NCI-H460 (cell line): ENCODE measurements around the gene RBM3. TPM values are rescaled to one million over a fixed set of nuclear protein-coding genes. Genes with fewer than 3 reads are reported as not detected.
"Not testable (repeated sequence)": the region's sequence is repeated elsewhere in the genome, so short reads cannot be mapped to it uniquely, and the experiment has no call there.

Experiments
- DNase-seq: peaks from one replicate; pipeline ENCODE4 v3.0.0-alpha.2; 2016; ENCODE audit warnings: low read depth; ENCODE audit errors: extremely low read depth
- polyA plus RNA-seq: library from polyadenylated mRNA; depleted of rRNA; stranded (reverse); fragments of >200 nt; gene quantifications from 2 replicates; pipeline ENCODE4 v1.2.3, GENCODE V29; 2014; cell fraction: nucleus; rRNA removed
- total RNA-seq: library from RNA; depleted of rRNA; stranded (reverse); fragments of >200 nt; shearing (Covaris generic); gene quantifications from 2 replicates; pipeline ENCODE4 v1.2.3, GENCODE V29; 2014; rRNA removed

Gene RBM3
- total RNA-seq: 304 and 352 TPM in 2 replicates
- polyA plus RNA-seq: 393 and 529 TPM in 2 replicates

DNA sequence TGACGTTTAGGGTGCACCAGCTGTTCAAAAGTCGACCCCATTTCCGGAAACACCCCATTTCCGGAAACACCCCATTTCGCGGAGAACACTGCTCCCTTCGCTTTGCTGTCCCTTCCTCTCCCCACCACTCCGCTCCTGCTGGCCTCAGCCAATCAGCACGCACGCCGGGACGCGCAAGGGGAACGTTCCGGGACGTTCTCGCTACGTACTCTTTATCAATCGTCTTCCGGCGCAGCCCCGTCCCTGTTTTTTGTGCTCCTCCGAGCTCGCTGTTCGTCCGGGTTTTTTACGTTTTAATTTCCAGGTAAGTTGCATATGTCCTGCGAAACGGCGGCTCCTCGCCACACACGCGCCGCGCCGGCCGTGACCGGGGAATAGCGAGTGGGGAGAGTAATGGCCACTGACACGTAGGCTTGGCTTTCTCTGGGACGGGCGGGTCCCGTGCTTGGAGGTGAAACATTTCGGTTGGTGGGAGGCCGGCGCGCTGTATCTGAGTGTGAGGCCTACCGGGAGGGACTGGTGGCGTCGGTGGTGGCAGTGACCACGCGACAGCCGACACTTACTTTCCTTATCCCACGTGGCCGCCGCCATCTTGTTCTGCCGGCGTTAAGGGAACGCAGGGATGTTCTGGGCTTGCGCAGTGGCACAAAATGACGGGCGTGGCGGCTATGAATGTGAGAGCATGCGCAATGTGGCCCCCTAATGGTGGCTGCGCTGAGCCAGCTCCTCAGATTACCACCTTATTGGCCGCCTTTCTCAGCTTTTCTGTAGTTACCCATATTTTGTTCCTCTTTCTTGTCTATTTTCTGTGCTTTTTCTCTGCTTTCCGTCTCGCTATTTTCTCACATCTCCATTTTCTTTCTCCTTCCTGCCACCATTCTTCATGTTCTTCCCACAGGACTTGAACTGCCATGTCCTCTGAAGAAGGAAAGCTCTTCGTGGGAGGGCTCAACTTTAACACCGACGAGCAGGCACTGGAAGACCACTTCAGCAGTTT, at the start of gene RBM3:
TSS of gene RBM3 (plus strand) at position 215 of the 997 bp plus-strand sequence. CDS start at position 912, 697 bp downstream.
- DNase-seq: peak; percentile 95

DNA sequence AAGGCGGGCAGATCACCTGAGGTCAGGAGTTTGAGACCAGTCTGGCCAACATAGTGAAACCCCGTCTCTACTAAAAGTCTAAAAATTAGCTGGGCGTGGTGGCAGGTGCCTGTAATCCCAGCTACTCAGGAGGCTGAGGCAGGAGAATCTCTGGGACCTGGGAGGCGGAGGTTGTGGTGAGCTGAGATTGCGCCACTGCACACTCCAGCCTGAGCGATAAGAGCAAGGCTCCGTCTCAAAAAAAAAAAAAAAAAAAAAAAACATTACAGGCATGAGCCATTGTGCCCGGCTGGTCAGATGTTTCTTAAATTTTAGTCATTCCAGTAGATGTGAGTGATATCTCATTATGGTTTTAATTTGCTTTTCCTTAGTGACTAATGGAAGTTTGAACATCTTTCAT, 48.4 kb upstream of the RBM3 start:
- DNase-seq: not testable (repeated sequence)

DNA sequence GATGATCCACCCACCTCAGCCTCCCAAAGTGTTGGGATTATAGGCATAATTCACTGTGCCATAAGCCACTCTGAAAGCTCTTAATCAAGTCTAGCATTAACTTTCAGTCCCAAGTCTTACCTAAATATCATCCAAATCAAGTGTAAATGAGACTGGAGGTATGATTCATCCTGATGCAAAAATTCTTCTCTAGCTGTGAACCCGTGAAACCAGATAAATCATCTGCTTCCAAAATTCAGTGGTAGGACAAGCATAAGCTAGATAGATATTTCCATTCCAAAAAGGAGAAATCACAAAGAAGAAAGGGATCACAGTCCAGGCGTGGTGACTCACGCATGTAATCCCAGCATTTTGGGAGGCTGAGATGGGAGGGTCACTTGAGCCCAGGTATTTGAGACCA, 43.5 kb upstream of the RBM3 start:
- DNase-seq: no peak

DNA sequence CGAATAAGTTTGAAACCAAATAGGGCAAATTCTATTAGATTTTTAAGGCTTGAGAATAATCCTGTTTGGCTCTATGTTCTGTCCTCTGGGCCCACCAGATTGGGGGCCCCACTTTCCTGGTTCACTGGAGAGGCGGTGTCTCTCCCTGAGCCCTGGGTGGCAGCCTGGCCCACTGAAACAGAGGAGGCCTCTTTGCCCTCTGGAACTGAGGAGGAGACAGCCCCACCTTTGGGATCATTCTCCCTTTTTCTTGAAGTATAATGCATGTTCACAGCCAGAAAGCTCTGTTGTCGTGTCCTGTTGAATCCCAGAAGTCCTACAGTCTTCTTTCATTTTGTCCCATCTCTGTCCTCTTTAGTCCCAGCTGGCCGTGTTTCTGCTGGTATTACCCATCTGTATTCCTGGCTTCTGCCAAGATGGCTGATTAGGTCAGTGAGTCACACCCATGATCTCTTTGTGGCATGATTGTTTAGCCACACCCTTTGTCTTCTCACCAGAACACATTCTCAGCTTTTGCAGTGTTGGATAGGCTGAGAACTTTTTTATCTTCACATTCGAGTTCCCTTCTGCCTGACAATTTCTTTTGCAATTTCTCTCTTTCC, 42.8 kb upstream of the RBM3 start:
- DNase-seq: peak; percentile 37

DNA sequence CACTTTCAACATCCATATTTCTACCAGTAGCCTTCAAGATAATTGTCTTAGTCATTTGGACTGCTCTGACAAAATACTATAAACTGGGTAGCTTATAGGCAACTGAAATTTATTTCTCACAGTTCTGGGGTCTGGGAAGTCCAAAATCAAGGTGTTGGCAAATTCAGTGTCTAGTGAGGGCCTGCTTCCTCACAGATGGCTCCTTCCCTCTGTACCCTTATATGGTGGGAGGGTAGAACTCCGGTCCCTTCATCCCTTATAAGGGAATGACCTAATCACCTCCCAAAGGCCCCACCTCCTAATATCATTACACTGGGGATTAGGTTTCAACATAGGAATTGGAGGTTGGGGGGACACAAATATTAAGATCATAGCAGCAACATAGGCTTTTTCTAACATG, 42.1 kb upstream of the RBM3 start:
- DNase-seq: no peak

DNA sequence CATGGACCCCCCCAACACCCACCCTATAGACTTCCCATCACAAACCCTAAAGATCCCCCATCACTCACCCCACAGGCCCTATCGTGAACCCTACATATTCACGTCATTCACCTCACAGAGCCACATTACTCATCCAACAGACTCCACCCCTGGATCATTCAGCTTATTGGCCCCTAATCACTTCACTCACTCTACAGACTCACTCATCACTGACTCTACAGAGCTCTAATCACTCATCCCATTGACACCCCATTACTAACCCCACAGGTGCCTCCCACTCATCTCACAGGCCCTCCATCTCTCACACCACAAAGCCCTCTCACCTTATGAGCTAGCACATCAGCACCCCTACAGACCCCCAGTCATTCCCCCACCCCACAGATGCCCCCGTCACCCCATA, 41.1 kb upstream of the RBM3 start:
- no peak for DNase-seq

DNA sequence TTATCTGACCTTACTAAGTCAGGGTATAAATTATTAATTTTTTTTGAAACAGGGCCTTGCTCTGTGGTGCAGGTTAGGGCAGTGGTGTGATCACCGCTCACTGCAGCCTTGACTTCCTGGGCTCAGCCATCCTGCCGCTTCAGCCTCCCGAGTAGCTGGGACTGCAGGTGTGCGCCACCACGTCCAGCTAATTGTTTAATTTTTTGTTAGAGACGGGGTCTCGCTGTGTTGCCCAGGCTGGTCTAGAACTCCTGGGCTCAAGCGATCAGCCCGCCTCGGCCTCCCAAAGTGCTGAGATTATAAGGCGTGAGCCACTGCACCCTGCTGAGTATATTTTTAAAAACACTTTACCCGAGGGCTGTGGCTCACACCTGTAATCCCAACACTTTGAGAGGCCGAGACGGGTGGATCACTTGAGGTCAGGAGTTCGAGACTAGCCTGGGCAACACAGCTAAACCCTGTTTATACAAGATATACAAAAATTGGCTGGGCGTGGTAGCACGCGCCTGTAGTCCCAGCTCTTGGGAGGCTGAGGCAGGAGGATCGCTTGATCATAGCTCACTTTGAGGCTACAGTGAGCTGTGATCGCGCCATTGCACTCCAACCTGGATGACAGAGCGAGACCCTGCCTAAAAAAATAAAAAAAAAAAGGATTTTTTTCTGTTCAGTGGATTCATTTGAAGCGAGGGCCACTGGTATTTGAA, 35.5 kb upstream of the RBM3 start:
- DNase-seq: no peak

DNA sequence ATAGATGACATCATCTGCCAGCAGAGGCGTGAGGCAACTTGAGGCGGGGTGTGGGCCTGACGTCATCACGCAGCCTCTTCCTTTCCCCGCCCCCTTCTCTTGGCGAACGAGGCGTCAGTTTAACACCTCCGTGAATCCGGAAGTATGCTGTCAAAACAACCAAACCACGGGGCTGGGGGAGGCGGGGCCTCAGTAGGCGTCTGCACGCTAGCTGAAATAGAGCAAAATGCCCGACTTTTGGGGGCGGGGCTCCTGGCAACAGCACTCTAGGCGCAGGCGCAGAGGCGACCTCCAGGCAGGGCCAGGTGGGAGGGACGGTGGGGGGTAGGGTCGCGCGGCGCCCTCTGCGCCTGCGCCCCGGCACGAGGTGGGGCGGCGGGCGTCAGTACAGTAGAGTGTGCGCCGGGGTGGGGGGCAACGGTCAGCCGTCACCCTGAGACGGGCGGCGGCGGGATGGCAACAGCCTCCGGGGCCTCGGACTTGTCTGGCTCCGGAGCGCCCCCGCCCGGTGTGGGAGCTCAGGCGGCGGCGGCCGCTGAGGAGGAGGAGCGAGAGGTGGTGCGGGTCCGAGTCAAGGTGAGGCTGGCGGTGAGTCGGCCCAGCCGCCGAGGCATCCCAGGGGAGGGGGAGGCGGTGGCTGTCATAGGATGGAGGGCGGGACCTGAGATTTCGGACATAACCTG, 34.8 kb upstream of the RBM3 start, which contains the start of gene TBC1D25:
TSS of gene TBC1D25 (plus strand) at position 370 of the 683 bp plus-strand sequence. CDS start at position 454, 84 bp downstream.
- peak; percentile 99 for DNase-seq

DNA sequence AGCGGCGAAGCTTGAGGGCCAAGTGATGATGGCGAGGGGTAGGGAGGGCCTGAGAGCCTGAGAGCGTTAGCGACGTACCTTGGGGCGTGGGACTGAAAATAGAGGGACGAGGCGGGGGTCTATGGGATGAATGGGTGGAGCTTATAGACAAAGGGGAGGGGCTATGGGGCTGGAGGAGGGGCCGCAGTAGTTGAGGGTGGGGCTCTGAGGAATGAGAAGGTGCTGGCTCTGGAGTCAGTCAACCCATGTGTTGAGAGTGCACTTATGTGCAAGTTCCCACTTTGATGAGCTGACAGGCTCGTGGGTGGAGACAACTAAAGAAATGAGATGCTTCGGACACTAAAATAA, 34.3 kb upstream of the RBM3 start:
- no peak for DNase-seq

DNA sequence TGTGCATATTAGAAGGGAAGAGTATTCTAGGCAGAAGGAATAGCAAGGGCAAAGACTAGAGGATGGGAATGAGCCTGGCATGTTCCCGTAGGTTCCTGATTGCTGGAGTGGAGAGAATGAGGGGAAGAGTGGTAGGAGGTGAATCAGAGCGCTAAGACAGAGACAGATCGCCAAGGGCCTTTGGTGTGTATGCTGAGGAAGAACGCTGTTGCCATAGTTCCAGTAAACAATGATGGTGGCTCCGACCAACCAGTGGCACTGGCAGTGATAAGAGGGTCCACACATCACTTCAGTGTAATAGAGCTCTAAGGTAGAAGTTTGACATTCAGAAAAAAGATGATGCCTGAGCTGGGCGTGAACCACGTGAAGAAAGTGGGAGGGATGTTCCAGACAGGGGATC, 33.8 kb upstream of the RBM3 start:
- no peak for DNase-seq

DNA sequence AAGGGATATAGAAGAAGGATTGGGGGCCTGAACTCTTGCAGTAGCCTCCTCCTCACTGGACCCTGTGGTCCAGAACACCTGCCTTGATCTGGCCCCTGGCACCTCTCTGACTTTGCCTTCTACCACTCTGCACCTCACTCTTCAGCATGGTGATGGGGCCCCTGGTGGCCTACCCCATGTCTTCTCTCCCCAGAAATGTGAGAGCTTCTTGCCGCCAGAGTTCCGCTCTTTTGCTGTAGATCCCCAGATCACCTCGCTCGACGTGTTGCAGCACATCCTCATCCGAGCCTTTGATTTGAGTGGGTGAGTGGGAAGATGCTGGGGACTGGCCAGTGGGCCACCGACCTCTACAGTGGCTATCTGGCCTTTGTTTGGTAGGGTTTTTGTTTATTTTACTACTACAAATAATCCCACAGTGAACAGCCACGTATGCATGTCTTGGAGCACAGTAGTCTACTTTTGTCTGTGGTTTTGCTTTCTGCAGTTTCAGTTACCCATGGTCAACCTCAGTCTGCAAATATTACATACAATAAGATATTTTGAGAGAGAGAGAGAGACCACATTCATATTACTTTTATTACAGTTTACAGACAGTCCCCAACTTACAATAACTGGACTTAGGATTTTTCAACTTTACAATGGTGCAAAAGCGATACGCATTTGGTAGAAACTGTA, 33.0 kb upstream of the RBM3 start:
- DNase-seq: no peak

DNA sequence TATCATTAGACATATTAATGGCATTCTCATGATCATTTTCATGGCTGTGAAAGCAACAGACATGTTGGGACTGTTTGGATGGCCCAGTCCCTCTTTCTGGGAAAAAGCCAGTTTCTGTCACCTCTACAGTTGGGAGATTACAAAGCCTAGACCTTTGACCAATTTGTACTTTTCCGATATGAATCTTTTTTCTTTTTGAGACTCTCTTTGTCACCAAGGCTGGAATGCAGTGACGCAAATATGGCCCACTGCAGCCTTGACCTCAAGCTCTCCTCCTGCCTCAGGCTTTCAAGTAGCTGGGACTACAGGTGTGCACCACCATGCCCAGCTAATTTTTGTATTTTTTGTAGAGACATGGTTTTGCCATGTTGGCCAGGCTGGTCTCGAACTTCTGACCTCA, 25.4 kb upstream of the RBM3 start:
- DNase-seq: no peak

DNA sequence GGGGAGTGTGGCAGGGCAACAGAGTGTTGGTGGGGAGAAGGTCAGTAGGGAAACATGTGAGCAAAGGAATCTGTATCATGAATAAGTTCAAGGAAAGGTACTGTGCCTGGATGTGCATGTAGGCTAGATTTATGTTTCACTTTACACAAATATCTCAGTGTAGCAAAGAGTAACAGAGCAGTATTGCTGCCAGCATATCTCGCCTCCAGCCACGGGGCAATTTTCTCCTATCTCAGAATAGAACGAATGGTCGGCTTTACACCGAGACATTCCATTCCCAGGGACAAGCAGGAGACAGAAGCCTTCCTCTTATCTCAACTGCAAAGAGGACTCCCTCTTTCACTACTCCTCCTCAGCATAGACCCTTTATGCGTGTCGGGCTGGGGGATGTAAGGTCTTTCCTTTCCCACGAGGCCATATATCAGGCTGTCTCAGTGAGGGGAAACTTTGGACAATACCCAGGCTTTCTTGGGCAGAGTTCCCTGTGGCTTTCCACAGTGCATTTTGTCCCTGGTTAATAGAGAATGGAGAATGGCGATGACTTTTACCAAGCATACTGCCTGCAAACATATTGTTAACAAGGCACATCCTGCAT, 18.5 kb upstream of the RBM3 start:
- not testable (repeated sequence) for DNase-seq

DNA sequence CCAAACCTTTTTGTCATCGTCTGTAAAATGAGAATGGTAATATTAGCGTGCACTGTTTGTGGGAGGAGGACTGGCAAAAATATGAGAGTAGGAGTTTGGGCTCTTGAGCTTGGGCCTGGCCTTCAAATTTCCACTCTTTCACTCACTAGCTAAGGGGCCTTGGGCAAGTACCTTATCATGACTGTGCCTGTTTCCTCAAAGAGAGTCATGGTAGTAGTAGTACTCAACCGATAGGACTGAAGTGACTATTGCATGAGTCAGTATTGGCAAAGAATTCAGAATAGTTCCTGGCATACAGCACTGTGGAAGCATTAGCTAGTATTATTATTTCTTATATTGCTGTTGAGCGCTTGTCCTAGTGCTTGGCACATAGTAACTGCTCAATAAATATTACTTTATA, 16.0 kb upstream of the RBM3 start:
- DNase-seq: no peak

DNA sequence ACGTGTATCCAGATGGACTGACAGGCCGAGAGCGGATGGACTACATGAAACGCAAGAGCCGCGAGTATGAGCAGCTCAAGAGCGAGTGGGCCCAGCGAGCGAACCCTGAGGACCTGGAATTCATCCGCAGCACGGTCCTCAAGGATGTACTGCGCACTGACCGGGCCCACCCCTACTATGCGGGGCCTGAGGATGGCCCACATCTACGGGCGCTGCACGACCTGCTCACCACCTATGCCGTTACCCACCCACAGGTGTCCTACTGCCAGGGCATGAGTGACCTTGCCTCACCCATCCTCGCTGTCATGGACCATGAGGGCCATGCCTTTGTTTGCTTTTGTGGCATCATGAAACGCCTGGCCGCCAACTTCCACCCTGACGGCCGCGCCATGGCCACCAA, 14.6 kb upstream of the RBM3 start:
- no peak for DNase-seq

DNA sequence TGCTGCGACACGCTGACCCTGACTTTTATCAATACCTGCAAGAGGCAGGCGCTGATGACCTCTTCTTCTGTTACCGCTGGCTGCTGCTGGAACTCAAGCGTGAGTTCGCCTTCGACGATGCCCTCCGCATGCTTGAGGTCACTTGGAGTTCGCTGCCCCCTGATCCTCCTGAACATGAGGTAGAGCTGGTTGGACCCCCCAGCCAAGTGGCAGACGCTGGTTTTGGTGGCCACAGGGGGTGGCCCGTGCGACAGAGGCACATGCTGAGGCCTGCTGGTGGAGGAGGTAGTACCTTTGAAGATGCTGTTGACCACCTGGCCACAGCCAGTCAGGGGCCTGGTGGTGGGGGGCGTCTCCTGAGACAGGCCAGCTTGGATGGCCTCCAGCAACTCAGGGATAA, 14.2 kb upstream of the RBM3 start:
- DNase-seq: no peak

DNA sequence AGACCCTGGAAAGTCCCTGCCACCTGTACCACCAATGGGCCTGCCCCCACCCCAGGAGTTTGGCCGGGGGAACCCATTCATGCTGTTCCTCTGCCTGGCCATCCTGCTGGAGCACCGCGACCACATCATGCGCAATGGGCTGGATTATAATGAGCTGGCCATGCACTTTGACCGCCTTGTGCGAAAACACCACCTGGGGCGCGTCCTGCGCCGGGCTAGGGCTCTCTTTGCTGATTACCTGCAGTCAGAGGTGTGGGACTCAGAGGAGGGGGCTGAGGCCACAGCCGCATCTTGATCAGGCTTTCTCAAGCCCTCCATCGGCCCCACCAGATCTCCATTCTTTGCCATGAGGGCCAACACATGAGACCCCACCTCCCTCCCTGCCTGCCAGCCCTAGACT, 13.6 kb upstream of the RBM3 start:
- no peak for DNase-seq

DNA sequence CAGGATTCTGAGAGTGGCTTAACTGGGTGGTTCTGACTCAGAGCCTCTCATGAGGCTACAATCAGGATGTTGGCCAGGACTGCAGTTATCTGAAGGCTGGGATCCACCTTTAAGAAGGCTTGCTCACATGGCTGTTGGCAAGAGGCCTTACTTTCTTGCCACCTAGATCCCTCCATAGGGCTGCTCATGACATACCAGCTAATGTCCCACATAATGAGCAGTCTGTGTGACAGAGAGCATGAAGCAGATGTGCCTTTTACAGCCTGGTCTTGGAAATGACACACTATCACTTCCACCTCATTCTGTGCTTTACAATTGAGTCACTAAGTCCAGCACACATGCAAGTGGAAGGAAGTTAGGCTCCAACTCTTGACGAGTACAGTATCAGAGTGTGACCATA, 4.3 kb upstream of the RBM3 start:
- no peak for DNase-seq

DNA sequence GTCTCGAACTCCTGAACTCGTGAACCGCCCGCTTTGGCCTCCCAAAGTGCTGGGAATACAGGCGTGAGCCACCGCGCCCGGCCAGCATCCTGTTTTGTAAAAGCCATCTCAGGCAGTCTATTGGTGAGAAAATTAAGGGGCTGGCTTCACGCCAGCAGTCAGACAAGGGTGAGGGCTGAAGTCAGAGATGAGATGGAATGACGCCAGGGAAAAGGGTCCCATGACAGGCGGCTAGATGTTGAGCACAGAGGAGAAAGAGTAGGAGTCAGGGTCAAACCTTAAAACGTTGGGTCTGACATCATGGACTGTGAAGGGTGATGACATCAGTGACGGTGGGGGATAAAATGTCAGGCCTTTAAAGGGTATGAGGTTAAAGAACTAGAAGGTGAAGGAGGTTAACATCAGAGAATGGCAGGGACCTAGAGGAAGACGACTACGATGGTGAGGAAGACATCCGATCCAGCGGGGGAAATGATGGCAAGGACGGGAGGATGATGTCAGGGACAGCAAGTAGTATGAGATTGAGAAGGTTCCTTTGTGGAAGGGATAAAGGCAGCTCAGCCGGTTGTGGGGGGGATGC, 504 bp upstream of the RBM3 start:
- DNase-seq: no peak
